Smooth muscle cell of bladder (primary cell): ENCODE results near the gene FAM167B. TPM values are rescaled to one million over a fixed set of nuclear protein-coding genes. Genes with fewer than 3 reads are reported as not detected.

Experiments used
- total RNA-seq: library from RNA; depleted of rRNA; stranded (reverse); fragments of >200 nt; gene quantifications from 2 replicates; pipeline ENCODE4 v1.2.3, GENCODE V29; 2014

FAM167B gene
- total RNA-seq: 0.28 and 0.83 TPM in 2 replicates

DNA sequence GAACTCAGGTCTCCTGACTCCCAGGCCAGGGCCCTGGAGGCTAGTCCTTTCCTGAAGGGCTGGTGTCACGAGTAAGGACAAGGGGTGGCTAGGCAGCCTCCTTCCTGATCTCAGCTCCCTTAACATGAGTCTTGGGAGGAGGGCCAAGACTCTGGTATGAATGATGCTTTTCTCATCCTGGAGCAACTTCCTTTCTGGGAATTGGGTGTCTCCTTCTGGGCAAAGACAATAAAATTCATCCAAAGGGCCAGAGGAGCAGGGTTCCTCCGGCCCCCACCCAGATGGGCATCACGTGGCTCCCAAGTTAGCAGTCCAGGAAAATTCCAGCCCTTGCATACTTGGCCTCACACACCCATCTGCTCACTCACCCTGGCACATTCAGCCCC is at the start of gene FAM167B:
FAM167B (plus strand) TSS at position 335 of the 386 bp plus-strand sequence. CDS start 200 bp downstream, outside the sequence.

DNA sequence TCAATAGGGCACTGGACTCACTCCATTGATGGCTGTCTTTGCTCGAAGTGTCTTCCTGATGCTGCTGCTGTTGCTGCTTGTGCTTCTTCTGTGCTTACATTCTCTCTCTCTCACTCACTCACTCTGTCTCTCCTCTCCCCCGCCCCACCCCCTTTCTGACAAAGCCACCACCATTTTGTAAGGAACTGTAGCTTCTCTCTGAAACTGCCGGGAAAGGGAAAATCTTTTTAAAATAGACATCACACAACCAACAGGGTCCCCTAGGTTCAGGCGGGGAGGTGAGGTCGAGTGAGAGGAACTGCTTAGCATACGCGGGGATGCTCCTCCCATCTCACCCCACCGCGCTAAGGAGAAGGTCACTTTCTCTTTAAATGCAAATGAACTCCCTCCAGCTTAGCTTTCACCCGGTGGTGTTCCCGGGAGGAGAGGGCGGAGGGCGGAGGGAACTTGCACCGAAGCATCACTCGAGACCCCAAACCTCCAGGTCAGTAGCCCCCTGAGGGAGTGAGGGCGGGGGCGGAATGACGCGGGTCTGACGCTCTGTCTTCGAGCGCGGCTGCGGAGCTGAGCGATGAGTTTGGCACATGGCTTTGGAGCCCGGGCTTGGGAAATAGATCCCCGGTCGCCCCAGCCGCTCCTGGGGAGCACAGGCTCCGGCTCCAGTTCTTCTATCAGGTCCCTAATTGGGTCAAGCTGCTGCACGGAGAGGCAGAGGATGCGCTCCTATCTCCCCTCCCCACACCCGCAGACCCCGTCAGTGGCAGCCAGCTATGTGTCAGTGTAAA is 46.6 kb upstream of the FAM167B start, which contains the start of gene CCDC28B:
CCDC28B (plus strand) TSS at position 370 of the 785 bp plus-strand sequence. CDS start 1,341 bp downstream, outside the sequence.

DNA sequence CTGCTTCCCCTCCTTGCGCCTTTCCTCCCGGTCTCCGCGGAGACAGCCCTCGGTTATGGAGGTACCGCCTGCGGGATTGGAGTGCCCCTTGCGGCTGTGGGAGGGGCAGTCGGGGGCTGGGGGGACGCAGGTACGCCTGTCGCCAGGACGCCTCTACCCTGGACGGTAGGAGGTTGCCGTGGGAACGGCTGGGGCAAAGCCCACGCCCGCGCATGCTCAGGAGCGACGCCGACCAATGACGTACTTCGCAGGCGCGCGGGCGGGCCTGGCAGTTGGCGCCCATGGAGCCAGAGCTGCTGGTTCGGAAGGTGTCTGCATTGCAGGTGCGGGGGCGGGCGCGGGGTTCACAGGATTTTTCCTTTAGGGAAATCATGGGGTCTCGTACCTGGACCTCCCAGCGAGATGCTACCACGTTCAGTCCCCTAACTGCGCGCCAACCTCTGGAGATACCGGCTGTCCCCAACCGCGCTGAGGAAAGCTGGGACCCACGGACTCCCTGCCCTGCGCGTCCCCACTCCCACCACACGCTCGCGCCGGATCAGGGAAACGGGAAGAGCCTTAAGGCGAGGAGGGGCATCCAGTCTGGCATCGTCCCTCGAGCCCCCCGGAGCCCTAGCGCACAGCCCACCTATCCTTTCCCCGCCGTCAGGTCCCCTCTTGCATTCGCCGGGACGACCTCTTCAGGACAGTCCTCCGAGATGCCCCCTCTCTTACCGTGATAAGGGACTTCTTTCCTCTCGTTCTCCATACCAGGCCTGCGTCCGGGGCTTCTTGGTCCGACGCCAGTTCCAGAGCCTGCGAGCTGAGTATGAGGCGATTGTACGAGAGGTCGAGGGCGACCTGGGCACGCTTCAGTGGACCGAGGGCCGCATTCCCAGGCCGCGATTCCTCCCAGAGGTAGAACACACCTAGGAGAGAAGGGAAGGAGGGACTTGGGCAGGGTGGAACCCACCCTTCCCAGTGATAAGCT is 41.3 kb upstream of the FAM167B start, which contains the start of gene IQCC:
IQCC (plus strand) TSS at position 271 of the 970 bp plus-strand sequence; CDS start at position 282, 11 bp downstream.

DNA sequence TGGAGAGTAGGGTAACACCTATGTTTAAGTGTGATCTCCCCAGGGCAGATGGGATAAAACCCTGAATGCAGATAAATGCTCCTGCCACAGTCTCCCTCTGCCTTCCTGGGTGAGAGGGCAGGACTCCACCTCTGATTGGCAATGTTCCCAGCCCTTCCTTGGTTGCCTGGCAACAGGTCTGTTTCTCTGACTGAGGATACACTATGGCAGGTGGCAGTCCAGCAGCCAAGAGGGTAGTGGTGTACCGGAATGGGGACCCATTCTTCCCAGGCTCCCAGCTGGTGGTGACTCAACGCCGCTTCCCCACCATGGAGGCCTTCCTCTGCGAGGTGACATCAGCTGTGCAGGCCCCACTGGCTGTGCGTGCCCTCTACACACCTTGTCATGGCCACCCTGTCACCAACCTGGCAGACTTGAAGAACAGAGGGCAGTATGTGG is 38.1 kb upstream of the FAM167B start, which contains the start of gene DCDC2B:
DCDC2B (plus strand) TSS at position 199 of the 438 bp plus-strand sequence; CDS start at position 204, 5 bp downstream.

DNA sequence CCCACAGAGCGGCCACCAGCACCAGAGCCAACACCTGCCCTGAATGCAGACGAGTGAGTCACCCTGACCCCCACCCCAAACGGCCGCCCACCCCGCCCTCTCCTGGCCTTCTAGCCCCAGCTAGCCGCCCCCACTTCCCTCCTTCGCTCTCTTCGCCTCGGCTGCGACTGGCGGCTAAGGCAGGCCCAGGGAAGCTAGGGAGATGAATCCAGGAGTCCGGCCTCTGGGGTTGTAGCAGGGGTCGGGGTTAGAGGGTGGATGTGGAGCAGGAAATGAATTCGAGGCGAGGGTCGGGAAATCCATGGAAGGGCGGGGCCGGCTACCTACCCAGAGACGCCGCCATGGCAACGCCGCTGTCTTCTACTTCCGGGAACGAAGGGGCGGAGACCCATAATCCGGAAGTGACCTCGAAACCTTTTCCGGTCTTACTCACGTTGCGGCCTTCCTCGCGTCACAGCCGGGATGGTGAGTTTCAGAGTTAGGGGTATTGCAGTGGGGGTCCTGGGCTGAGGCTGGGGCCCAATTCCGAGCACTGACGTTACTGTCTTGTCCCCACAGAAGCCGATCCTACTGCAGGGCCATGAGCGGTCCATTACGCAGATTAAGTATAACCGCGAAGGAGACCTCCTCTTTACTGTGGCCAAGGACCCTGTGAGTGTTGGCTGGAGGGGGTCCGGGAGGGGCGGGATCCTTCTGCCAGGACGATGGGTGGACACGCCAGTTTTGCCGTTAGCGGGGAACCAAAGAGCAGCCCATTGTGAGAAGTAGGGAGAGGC is 24.9 kb upstream of the FAM167B start, which contains the start of the genes EIF3I and TMEM234:
EIF3I (plus strand) TSS at position 428 of the 776 bp plus-strand sequence; CDS start at position 463, 35 bp downstream.
TMEM234 (minus strand) TSS at position 374 of the 776 bp plus-strand sequence; CDS start at position 343, 31 bp downstream.

DNA sequence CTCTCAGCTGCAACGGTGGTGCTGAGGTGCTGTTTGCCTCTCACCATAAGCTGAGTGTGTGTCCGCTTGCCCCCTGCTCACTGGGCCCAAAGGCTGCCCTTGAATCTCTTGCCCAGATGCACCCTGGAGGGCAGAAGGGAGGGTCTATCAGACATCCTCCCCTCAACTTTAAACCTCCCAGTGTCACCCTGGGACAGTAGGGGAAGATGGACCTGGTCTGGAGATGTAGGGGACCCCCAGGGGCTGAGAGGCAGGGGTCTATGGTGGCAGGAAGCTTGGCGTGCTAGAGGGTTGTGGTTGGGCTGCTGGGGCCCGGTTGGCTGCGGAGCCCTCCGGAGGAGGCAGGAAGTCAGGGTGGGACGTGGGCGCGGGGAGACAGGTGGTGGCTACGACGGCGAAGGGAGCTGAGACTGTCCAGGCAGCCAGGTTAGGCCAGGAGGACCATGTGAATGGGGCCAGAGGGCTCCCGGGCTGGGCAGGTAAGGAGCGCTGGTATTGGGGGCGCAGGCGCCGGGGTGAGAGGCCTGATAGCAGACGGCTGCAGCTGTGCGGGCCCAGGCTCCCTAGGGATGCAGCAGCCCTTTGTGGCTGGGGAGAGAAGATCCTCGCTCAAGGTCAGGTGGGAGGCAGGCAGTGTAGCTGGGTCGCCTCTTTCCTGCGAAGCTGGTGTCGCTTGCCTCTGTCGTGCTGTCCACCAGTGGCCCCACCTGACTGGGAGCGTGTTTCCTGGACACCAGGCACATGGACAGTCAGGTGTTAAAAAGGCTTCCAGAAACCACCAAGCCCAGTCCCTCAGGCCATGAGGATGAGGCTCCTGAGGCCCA is 4.1 kb downstream of the FAM167B start, which contains the start of gene LCK:
LCK (plus strand) TSS at position 373 of the 824 bp plus-strand sequence. CDS start 23,065 bp downstream, outside the sequence.

DNA sequence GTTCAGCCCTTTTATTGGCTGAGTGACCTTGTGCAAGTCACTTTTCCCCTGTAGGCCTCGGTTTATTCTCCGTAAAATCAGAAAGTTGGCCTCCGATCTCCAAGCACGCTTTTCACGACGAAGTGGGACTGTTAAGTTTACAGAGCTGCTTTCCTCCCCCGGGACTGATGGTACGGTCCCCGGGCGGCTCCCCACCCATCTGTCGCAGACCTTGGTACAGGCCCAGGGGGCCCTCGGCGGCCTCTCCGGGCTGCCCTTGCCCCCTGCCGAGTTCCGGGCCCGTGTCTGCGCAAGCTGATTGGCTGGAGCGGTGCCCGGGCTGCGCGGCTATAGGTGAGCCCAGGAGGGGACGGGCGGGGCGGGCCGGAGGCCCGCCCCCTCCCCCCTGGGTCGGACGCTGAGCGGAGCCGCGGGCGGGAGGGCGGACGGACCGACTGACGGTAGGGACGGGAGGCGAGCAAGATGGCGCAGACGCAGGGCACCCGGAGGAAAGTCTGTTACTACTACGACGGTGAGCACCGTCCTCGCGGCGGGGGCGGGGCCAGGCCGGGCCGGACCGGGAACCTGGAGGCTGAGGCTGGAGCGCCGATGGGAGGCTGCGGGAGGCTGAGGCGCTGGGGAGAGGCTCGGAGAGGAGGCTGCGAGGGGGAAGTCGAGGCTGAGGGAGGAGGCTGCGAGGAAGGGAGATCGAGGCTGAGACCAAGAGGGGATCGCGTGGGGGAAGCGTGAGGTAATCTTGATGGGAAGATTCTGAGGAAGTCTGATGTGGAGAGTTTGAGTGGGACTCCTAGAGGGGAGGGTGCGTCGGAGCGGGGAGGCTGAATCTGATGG is 44.9 kb downstream of the FAM167B start, which contains the start of gene HDAC1:
HDAC1 (plus strand) TSS at position 376 of the 831 bp plus-strand sequence; CDS start at position 463, 87 bp downstream.

Other genes with a start within 250 kb of the FAM167B start
- gene KHDRBS1, start 233.4 kb upstream of the FAM167B start, total RNA-seq: 34.3 and 39.8 TPM in 2 replicates
- 3.6 and 4.6 TPM in 2 replicates for gene TMEM39B, start 174.3 kb upstream of the FAM167B start, total RNA-seq
- 22.6 and 29.7 TPM in 2 replicates for gene KPNA6, start 139.2 kb upstream of the FAM167B start, total RNA-seq
- 101 and 107 TPM in 2 replicates for gene TXLNA, start 67.5 kb upstream of the FAM167B start, total RNA-seq
- 10.3 and 14.2 TPM in 2 replicates for gene CCDC28B, start 46.6 kb upstream of the FAM167B start, total RNA-seq
- 1.0 and 1.3 TPM in 2 replicates for gene IQCC, start 41.6 kb upstream of the FAM167B start, total RNA-seq
- under 0.01 TPM in 1 of 2 replicates, not detected in the other for gene DCDC2B, start 38.1 kb upstream of the FAM167B start, total RNA-seq
- 19.6 and 20.2 TPM in 2 replicates for gene TMEM234, start 24.9 kb upstream of the FAM167B start, total RNA-seq
- gene EIF3I, start 24.8 kb upstream of the FAM167B start, total RNA-seq: 340 and 378 TPM in 2 replicates
- gene LCK, start 4.0 kb downstream of the FAM167B start, total RNA-seq: not detected in 2 replicates
- 80.1 and 85.1 TPM in 2 replicates for gene HDAC1, start 44.9 kb downstream of the FAM167B start, total RNA-seq
- 16.6 and 25.0 TPM in 2 replicates for gene MARCKSL1, start 89.0 kb downstream of the FAM167B start, total RNA-seq
- gene FAM229A, start 115.3 kb downstream of the FAM167B start, total RNA-seq: 0.71 and 1.1 TPM in 2 replicates
- 0.43 and 0.65 TPM in 2 replicates for gene TSSK3, start 115.3 kb downstream of the FAM167B start, total RNA-seq
- gene BSDC1, start 147.2 kb downstream of the FAM167B start, total RNA-seq: 56.3 and 58.9 TPM in 2 replicates
- gene ZBTB8B, start 217.8 kb downstream of the FAM167B start, total RNA-seq: under 0.01 TPM in 1 of 2 replicates, not detected in the other